Stimulated activated memory B cell treated with anti-CD40 and anti-IgM and Interleukin-4, amounts not matched to agents 10 μg/mL and 1 μg/mL and 100 μg/mL, for 72 hours (primary cell): ENCODE results near the gene PRDM11.

Experiments
- ATAC-seq: fragments of 150-1000 bp; cut with Tn5 transposase; 2 replicates; pipeline ENCODE4 v1.10.0; 2021
- H3K27ac Mint-ChIP-seq: one replicate; pipeline ENCODE4 v1.8.0; 2022; ENCODE audit warnings: mild to moderate bottlenecking, mixed read lengths
- H3K27me3 Mint-ChIP-seq: one replicate; pipeline ENCODE4 v1.8.0; 2022; ENCODE audit warnings: mixed read lengths
- H3K36me3 Mint-ChIP-seq: one replicate; pipeline ENCODE4 v1.8.0; 2022; ENCODE audit warnings: mixed read lengths
- H3K4me1 Mint-ChIP-seq: one replicate; pipeline ENCODE4 v1.8.0; 2022; ENCODE audit warnings: mixed read lengths
- H3K4me3 Mint-ChIP-seq: one replicate; pipeline ENCODE4 v1.8.0; 2022; ENCODE audit warnings: mild to moderate bottlenecking, moderate library complexity, mixed read lengths
- H3K9me3 Mint-ChIP-seq: one replicate; pipeline ENCODE4 v1.8.0; 2022; ENCODE audit warnings: mixed read lengths

The PRDM11 gene

GRCh38 chr11:45216031-45216430 is 69.6 kb downstream of the PRDM11 start:
- peaks cover 10% of the 10 kb centered on the region for H3K4me1 Mint-ChIP-seq
- no peaks in the 10 kb centered on the region for H3K9me3 Mint-ChIP-seq
- peaks cover 43% of the 10 kb centered on the region for H3K36me3 Mint-ChIP-seq
- ATAC-seq = no peak
- no peak overlapping the region for H3K4me3 Mint-ChIP-seq
- no peaks in the 10 kb centered on the region for H3K27me3 Mint-ChIP-seq
- no peak overlapping the region for H3K27ac Mint-ChIP-seq

GRCh38 chr11:45216901-45217300 is 70.5 kb downstream of the PRDM11 start:
- Mint-ChIP-seq H3K27ac (no peak overlapping the region), H3K4me3 (no peak overlapping the region), H3K36me3 (peaks cover 47% of the 10 kb centered on the region), H3K4me1 (peaks cover 10% of the 10 kb centered on the region), H3K27me3 (no peaks in the 10 kb centered on the region), H3K9me3 (no peaks in the 10 kb centered on the region)
- no peak for ATAC-seq

GRCh38 chr11:45217991-45218390 is 71.6 kb downstream of the PRDM11 start:
- H3K4me1 Mint-ChIP-seq = peaks cover 10% of the 10 kb centered on the region
- peaks cover 41% of the 10 kb centered on the region for H3K36me3 Mint-ChIP-seq
- H3K9me3 Mint-ChIP-seq = no peaks in the 10 kb centered on the region
- no peak overlapping the region for H3K4me3 Mint-ChIP-seq
- no peak overlapping the region for H3K27ac Mint-ChIP-seq
- ATAC-seq = no peak
- H3K27me3 Mint-ChIP-seq = no peaks in the 10 kb centered on the region

- peaks cover 10% of the 10 kb centered on the region for H3K4me1 Mint-ChIP-seq
- H3K27ac Mint-ChIP-seq = no peak overlapping the region
- no peak for ATAC-seq
- no peaks in the 10 kb centered on the region for H3K27me3 Mint-ChIP-seq
- peaks cover 35% of the 10 kb centered on the region for H3K36me3 Mint-ChIP-seq
- H3K4me3 Mint-ChIP-seq = no peak overlapping the region
- H3K9me3 Mint-ChIP-seq = no peaks in the 10 kb centered on the region
Measured at GRCh38 chr11:45218705-45219104, 72.3 kb downstream of the PRDM11 start.

- Mint-ChIP-seq H3K27ac (no peak overlapping the region), H3K27me3 (no peaks in the 10 kb centered on the region), H3K9me3 (no peaks in the 10 kb centered on the region), H3K36me3 (peaks cover 40% of the 10 kb centered on the region), H3K4me1 (peaks cover 10% of the 10 kb centered on the region), H3K4me3 (no peak overlapping the region)
- ATAC-seq = peak; percentile 16
Measured at GRCh38 chr11:45219411-45219810, 73.0 kb downstream of the PRDM11 start.

GRCh38 chr11:45223496-45223895 is 77.1 kb downstream of the PRDM11 start:
- Mint-ChIP-seq H3K4me3 (no peak overlapping the region), H3K9me3 (no peaks in the 10 kb centered on the region), H3K4me1 (no peaks in the 10 kb centered on the region), H3K27ac (no peak overlapping the region), H3K36me3 (peaks cover 71% of the 10 kb centered on the region), H3K27me3 (no peaks in the 10 kb centered on the region)
- ATAC-seq = no peak

GRCh38 chr11:45224766-45225165 is 78.3 kb downstream of the PRDM11 start:
- Mint-ChIP-seq H3K4me1 (no peaks in the 10 kb centered on the region), H3K27me3 (no peaks in the 10 kb centered on the region), H3K27ac (no peak overlapping the region), H3K4me3 (no peak overlapping the region), H3K36me3 (peaks cover 68% of the 10 kb centered on the region), H3K9me3 (no peaks in the 10 kb centered on the region)
- ATAC-seq = no peak

- ATAC-seq = no peak
- H3K27me3 Mint-ChIP-seq = no peaks in the 10 kb centered on the region
- H3K27ac Mint-ChIP-seq = no peak overlapping the region
- no peaks in the 10 kb centered on the region for H3K4me1 Mint-ChIP-seq
- H3K36me3 Mint-ChIP-seq = peaks cover 63% of the 10 kb centered on the region
- no peak overlapping the region for H3K4me3 Mint-ChIP-seq
- no peaks in the 10 kb centered on the region for H3K9me3 Mint-ChIP-seq
Measured at GRCh38 chr11:45225277-45225676, 78.8 kb downstream of the PRDM11 start.

- Mint-ChIP-seq H3K9me3 (no peaks in the 10 kb centered on the region), H3K4me3 (no peak overlapping the region), H3K36me3 (peaks cover 54% of the 10 kb centered on the region), H3K27ac (no peak overlapping the region), H3K4me1 (no peaks in the 10 kb centered on the region), H3K27me3 (no peaks in the 10 kb centered on the region)
- ATAC-seq = no peak
Measured at GRCh38 chr11:45225961-45226871, 79.8 kb downstream of the PRDM11 start.

- Mint-ChIP-seq H3K27ac (no peak overlapping the region), H3K9me3 (no peaks in the 10 kb centered on the region), H3K4me3 (no peak overlapping the region), H3K27me3 (no peaks in the 10 kb centered on the region), H3K4me1 (no peaks in the 10 kb centered on the region), H3K36me3 (peaks cover 47% of the 10 kb centered on the region)
- no peak for ATAC-seq
Measured at GRCh38 chr11:45226901-45227300, 80.5 kb downstream of the PRDM11 start.

GRCh38 chr11:45227836-45228235 is 81.4 kb downstream of the PRDM11 start:
- ATAC-seq = no peak
- peaks cover 42% of the 10 kb centered on the region for H3K36me3 Mint-ChIP-seq
- no peak overlapping the region for H3K4me3 Mint-ChIP-seq
- H3K4me1 Mint-ChIP-seq = no peaks in the 10 kb centered on the region
- H3K9me3 Mint-ChIP-seq = no peaks in the 10 kb centered on the region
- H3K27me3 Mint-ChIP-seq = no peaks in the 10 kb centered on the region
- H3K27ac Mint-ChIP-seq = no peak overlapping the region

GRCh38 chr11:45229401-45230020 is 83.1 kb downstream of the PRDM11 start:
- Mint-ChIP-seq H3K27ac (no peak overlapping the region), H3K27me3 (no peaks in the 10 kb centered on the region), H3K36me3 (peaks cover 35% of the 10 kb centered on the region), H3K4me1 (no peaks in the 10 kb centered on the region), H3K4me3 (no peak overlapping the region), H3K9me3 (no peaks in the 10 kb centered on the region)
- ATAC-seq = no peak

GRCh38 chr11:45232341-45233080 is 86.1 kb downstream of the PRDM11 start:
- H3K36me3 Mint-ChIP-seq = peaks cover 5% of the 10 kb centered on the region

GRCh38 chr11:45233121-45233803 is 86.8 kb downstream of the PRDM11 start:
- no peaks in the 10 kb centered on the region for H3K4me1 Mint-ChIP-seq
- no peaks in the 10 kb centered on the region for H3K9me3 Mint-ChIP-seq
- peak; percentile 55 for ATAC-seq
- H3K27ac Mint-ChIP-seq = no peak overlapping the region
- no peaks in the 10 kb centered on the region for H3K36me3 Mint-ChIP-seq
- H3K4me3 Mint-ChIP-seq = no peak overlapping the region
- H3K27me3 Mint-ChIP-seq = peaks cover 35% of the 10 kb centered on the region

More at GRCh38 chr11:45232341-45233080, 86.1 kb downstream of the PRDM11 start:
- Mint-ChIP-seq H3K27ac (no peak overlapping the region), H3K27me3 (peaks cover 27% of the 10 kb centered on the region), H3K9me3 (no peaks in the 10 kb centered on the region), H3K4me3 (no peak overlapping the region), H3K4me1 (no peaks in the 10 kb centered on the region)
- no peak for ATAC-seq

GRCh38 chr11:45233804-45234170 is 87.3 kb downstream of the PRDM11 start:
- ATAC-seq = no peak
- Mint-ChIP-seq H3K27me3 (peaks cover 35% of the 10 kb centered on the region), H3K36me3 (no peaks in the 10 kb centered on the region), H3K4me1 (no peaks in the 10 kb centered on the region), H3K4me3 (no peak overlapping the region), H3K9me3 (no peaks in the 10 kb centered on the region), H3K27ac (no peak overlapping the region)
